Left lung (tissue), 10 donors: ENCODE results near the gene ALPG. TPM values are rescaled to one million over a fixed set of nuclear protein-coding genes. Genes with fewer than 3 reads are reported as not detected.

Experiments
- ATAC-seq: fragments of 200-7000 bp; cut with Tn5 transposase; one replicate; pipeline ENCODE4 v1.9.1; 2020; ENCODE audit warnings: moderate library complexity
- DNase-seq, 4 donors: peaks; one replicate each; pipeline ENCODE4 v3.0.0-alpha.2; 2013 to 2020
- H3K27ac ChIP-seq, 2 donors: fragments of 200-600 bp; sonication (generic) in 1 of 2; one replicate each; pipeline versions ENCODE4 v1.5.0 to v1.8.0; 2020 to 2021
- H3K27me3 ChIP-seq, 2 donors: fragments of 200-600 bp; sonication (generic) in 1 of 2; one replicate each; pipeline versions ENCODE4 v1.5.0 to v1.8.0; 2020 to 2021
- H3K36me3 ChIP-seq, 2 donors: fragments of 200-600 bp; sonication (generic) in 1 of 2; one replicate each; pipeline versions ENCODE4 v1.5.0 to v1.8.0; 2020 to 2021
- H3K4me1 ChIP-seq, 2 donors: fragments of 200-600 bp; one replicate each; pipeline ENCODE4 v1.8.0; 2021
- H3K4me3 ChIP-seq, 2 donors: fragments of 200-600 bp; sonication (generic) in 1 of 2; one replicate each; pipeline versions ENCODE4 v1.5.0 to v1.8.0; 2020 to 2021; ENCODE audit warnings: mild to moderate bottlenecking in 1 of 2
- H3K9me3 ChIP-seq, 2 donors: fragments of 200-600 bp; sonication (generic) in 1 of 2; one replicate each; pipeline versions ENCODE4 v1.5.0 to v1.8.0; 2020 to 2021
- intact Hi-C, 2 donors: fragments of 100-400 bp; cut with DNase I; formaldehyde crosslinking; loops; one replicate each; pipeline versions ENCODE4 v1.11.2 to v1.14.2; 2022
- polyA plus RNA-seq, 6 donors: library from polyadenylated mRNA; unstranded; fragments of 120-200 nt; gene quantifications; one replicate each; pipeline ENCODE4 v1.2.1, GENCODE V29; 2013; ENCODE audit not compliant: insufficient read length in 6 of 6
- total RNA-seq, 2 donors: library from RNA; stranded (reverse); fragmentation: NEBNext Ultra II Directional; extraction: Animal tissue kit (Norgen Biotek cat#: 25700); gene quantifications; one replicate each; pipeline ENCODE4 v1.2.1, GENCODE V29; 2021
- TF ChIP-seq, protein P1 (sequence below), 2 donors: fragments of 200-600 bp; sonication (generic) in 1 of 2; IDR thresholded peaks; one replicate each; pipeline versions ENCODE4 v1.5.0 to v1.8.0; 2021; ENCODE audit warnings: antibody characterized with exemption in 2 of 2
- donor health status: DM: no; HTN: yes; CAD: no.
- donor health status: DM: no; HTN: no; CAD: no.

The ALPG gene
- total and polyA plus RNA-seq, 8 donors: 0.08 to 0.16 TPM; not detected in 6

DNA sequence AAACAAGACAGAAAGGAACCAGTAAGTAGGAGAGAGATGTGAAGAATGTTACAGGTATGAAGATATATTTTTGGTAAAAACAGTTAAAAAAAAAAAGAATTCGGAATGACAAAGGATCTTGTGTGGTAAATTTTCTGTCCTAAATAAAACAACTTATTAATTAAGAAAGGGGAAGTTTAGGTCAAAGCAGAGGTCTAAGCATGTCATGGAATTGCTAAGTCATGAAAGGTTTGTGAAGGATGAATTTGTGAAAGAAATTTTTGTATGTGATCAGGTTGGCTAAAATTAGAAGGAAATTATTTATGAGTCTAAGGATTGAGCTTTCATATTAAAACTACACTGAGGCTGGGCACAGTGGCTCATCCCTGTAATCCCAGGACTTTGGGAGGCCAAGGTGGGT lies 11.1 kb upstream of the ALPG start:
- Histone ChIP-seq H3K36me3 (no peaks in the 10 kb centered on the region), H3K4me1 (no peaks in the 10 kb centered on the region), H3K9me3 (no peaks in the 10 kb centered on the region), H3K27ac (no peak overlapping the region), H3K27me3 (peaks cover 7 to 66% of the 10 kb centered on the region in 2 donors), H3K4me3 (no peak overlapping the region)
- TF ChIP-seq, protein P1, sequence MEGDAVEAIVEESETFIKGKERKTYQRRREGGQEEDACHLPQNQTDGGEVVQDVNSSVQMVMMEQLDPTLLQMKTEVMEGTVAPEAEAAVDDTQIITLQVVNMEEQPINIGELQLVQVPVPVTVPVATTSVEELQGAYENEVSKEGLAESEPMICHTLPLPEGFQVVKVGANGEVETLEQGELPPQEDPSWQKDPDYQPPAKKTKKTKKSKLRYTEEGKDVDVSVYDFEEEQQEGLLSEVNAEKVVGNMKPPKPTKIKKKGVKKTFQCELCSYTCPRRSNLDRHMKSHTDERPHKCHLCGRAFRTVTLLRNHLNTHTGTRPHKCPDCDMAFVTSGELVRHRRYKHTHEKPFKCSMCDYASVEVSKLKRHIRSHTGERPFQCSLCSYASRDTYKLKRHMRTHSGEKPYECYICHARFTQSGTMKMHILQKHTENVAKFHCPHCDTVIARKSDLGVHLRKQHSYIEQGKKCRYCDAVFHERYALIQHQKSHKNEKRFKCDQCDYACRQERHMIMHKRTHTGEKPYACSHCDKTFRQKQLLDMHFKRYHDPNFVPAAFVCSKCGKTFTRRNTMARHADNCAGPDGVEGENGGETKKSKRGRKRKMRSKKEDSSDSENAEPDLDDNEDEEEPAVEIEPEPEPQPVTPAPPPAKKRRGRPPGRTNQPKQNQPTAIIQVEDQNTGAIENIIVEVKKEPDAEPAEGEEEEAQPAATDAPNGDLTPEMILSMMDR (IDR thresholded peaks at IDR 0.05): no peak
- intact Hi-C loops: no loop called here
- ATAC-seq (no peak), DNase-seq (no peak)

DNA sequence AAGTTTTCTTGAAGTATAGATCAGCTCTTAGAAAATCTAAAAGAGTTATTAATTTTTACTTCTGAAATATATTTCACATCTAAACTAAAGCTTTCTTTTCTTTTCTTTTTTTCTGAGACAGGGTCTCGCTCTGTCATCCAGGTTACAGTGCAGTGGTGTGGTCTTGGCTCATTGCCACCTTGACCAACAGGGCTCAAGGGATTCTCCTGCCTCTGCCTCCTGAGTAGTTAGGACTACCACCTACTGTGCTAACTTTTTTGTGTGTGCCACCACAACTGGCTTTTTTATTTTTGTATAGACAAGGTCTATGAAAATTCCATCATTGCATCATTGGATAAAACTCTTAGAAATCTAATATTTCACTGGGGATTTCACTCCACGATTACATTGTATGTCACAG lies 10.0 kb upstream of the ALPG start:
- H3K36me3 ChIP-seq: no peaks in the 10 kb centered on the region
- H3K27ac ChIP-seq: no peak overlapping the region
- DNase-seq (no peak), ATAC-seq (no peak)
- no peaks in the 10 kb centered on the region for H3K9me3 ChIP-seq
- H3K27me3 ChIP-seq: peaks cover 0 to 55% of the 10 kb centered on the region in 2 donors
- no peaks in the 10 kb centered on the region for H3K4me1 ChIP-seq
- intact Hi-C loops: no loop called here
- H3K4me3 ChIP-seq: no peak overlapping the region
- TF ChIP-seq, protein P1 (IDR thresholded peaks at IDR 0.05): no peak

DNA sequence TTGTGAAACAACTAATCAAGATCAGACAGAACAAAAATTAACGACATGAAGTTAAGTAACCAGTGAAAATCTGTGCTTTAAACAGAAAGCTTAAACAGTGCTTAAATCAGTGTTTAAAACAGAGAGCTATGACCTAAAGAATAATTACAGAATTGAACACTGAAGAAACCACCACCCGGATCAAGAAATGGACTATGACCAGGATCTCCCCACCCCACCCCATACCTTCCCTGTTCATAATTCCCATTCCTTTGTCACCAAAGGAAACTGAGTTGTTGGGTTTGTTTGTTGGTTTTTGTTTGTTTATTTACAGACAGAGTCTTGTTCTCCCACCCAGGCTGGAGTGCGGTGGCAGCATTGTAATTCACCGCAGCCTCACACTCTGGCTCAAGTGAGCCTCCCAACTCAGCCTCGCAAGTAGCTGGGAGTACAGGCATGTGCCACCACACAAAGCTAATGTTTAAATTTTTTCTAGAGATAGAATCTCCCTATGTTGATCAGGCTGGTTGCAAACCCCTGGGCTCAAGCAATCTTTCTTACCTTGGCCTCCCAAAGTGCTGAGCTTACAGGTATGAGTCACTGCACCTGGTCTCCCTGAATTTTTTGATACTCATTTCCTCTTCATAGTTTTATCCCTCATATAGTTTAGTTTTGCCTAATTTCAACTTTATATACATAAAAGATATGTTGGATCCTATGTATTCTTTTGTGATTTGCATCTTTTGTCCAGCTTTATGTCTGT lies 8.2 kb upstream of the ALPG start:
- ATAC-seq: no peak
- no peaks in the 10 kb centered on the region for H3K9me3 ChIP-seq
- no peak overlapping the region for H3K4me3 ChIP-seq
- H3K27ac ChIP-seq: no peak overlapping the region
- intact Hi-C loops: no loop called here
- H3K4me1 ChIP-seq: no peaks in the 10 kb centered on the region
- no peaks in the 10 kb centered on the region for H3K36me3 ChIP-seq
- TF ChIP-seq, protein P1 (IDR thresholded peaks at IDR 0.05): no peak
- DNase-seq: no peak
- H3K27me3 ChIP-seq: peaks cover 0 to 52% of the 10 kb centered on the region in 2 donors

DNA sequence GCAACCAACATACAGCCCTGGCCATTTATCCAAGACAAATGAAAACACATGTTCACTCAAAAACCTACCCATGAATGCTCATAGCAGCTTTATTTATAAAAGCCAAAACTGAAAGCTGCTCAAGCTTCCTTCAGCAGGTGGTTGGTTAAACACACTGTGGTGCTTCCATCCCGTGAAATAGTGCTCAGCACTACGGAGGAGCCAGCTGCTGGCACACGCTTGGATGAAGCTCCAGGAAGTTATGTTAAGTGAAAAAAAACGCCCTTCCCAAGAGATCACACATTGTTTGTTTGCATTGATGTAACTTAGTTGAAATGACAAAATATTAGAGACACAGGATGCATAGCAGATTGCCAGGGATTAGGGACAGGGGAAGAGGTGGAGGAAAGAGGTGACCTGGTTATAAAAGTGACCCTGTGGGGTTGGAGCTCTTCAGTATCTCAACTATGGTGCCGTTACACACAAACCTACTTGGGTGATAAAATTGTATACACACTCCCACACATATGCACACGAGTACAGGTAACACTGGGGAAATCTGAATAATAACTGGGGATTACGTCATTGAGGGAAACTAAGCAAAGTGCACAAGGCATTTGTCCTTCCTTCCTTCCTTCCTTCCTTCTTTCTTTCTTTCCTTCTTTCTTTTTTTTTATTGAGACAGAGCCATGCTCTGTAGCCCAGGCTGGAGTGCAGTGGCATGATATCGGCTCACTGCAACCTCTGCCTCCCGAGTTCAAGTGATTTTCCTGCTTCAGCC lies 6.2 kb upstream of the ALPG start:
- TF ChIP-seq, protein P1 (IDR thresholded peaks at IDR 0.05): no peak
- Histone ChIP-seq H3K36me3 (no peaks in the 10 kb centered on the region), H3K9me3 (no peaks in the 10 kb centered on the region), H3K4me3 (no peak overlapping the region), H3K4me1 (no peaks in the 10 kb centered on the region), H3K27ac (no peak overlapping the region), H3K27me3 (peaks cover 0 to 42% of the 10 kb centered on the region in 2 donors)
- no peak for DNase-seq
- no peak for ATAC-seq
- intact Hi-C loops: no loop called here

DNA sequence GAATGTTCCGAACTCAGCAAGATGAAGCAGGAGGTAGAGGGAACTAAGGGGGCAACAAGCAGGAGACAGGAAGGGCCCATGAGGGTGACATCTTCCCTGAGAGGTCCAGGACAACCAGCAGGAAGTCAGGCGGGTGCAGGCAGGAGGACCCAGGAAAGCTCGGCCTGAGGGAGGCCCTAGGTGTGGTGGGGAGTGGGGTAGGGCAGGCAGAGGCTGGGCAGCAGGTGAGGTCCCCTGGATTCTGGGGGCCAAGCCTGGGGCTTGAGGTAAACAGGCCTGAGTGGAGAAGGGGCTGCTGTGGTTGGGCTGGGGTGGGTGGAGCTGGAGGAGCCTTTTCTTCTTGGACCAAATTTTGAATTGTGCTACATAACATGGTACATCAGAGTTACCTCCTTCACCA lies 4.1 kb upstream of the ALPG start:
- TF ChIP-seq, protein P1 (IDR thresholded peaks at IDR 0.05): no peak
- H3K9me3 ChIP-seq: no peaks in the 10 kb centered on the region
- H3K4me1 ChIP-seq: no peaks in the 10 kb centered on the region
- no peaks in the 10 kb centered on the region for H3K36me3 ChIP-seq
- no peak overlapping the region for H3K27ac ChIP-seq
- ATAC-seq (no peak), DNase-seq (no peak)
- H3K4me3 ChIP-seq: no peak overlapping the region
- peaks cover 0 to 29% of the 10 kb centered on the region in 2 donors for H3K27me3 ChIP-seq
- intact Hi-C loops: no loop called here
